AG09309 (cell line): ENCODE data around the gene MAP3K5.
A peak's percentile ranks its signal among the peaks of the same experiment; 100 is the strongest.

Source experiments
- DNase-seq: peaks from one replicate; pipeline ENCODE4 v3.0.0-alpha.2; 2010; ENCODE audit warnings: low read depth
- H3K4me3 ChIP-seq: 2 replicates; pipeline ENCODE4 v1.5.1; 2011; ENCODE audit warnings: mild to moderate bottlenecking, low read depth, low read length, moderate library complexity; ENCODE audit not compliant: control insufficient read depth
- CTCF ChIP-seq: IDR thresholded peaks from 2 replicates; pipeline ENCODE4 v1.5.1; 2011; ENCODE audit warnings: mild to moderate bottlenecking, low read depth, low read length, inconsistent platforms; ENCODE audit not compliant: insufficient read depth, control insufficient read depth; ENCODE audit errors: missing control alignments

Gene MAP3K5

GRCh38 chr6:136751991-136752390 is 40.3 kb downstream of the MAP3K5 start:
- no peak overlapping the region for H3K4me3 ChIP-seq
- no peak for TF ChIP-seq CTCF
- DNase-seq, result no peak

- peak; percentile 35 for DNase-seq
- no peak overlapping the region for H3K4me3 ChIP-seq
- no peak for TF ChIP-seq CTCF
Observed at GRCh38 chr6:136751522-136751956, 40.7 kb downstream of the MAP3K5 start.

GRCh38 chr6:136750696-136751521 is 41.4 kb downstream of the MAP3K5 start:
- no peak overlapping the region for H3K4me3 ChIP-seq
- DNase-seq, result no peak
- TF ChIP-seq CTCF, result no peak

- no peak for TF ChIP-seq CTCF
- no peak for DNase-seq
- no peak overlapping the region for H3K4me3 ChIP-seq
Observed at GRCh38 chr6:136749359-136749997, 42.8 kb downstream of the MAP3K5 start.

DNA sequence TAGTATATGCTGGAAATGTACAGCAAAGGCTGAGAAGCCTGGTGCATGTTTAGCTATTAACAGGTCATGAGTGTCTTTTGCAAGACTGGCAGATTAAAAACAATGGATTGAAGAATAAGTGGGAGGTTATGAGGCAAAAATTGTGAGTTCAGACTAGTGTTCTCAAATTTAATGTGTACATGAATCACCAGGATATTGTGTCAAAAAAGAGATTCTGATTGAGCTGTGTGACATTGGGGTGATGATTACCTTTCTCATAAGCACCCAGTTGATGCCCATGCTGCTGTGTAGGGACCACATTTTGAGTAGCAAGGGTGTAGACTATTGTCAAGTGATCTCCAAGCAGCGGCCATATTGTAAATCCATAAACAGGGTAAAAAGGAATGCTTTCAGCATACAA is 44.8 kb downstream of the MAP3K5 start:
- DNase-seq, result no peak
- TF ChIP-seq CTCF, result no peak
- no peak overlapping the region for H3K4me3 ChIP-seq

DNA sequence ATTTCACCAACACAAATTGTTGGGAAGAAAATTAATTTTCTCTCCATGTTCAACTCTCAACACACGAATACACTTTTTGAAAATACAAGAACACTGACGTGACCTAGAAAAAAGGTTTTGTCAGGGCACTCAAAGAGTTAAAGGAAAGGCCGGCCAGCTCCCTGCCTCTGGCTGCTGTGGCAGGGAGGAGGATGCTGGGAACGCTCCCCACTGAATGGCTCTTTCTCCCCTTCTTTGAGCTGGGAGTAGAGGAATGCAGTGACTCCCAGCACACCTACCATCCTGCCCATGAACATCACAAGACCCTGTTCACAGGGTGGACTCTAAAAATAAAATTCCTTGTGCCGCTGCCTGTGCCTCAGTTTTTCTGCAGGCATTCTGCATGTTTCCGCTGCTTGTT is 47.0 kb downstream of the MAP3K5 start:
- DNase-seq, result no peak
- no peak for TF ChIP-seq CTCF
- H3K4me3 ChIP-seq, result no peak overlapping the region

DNA sequence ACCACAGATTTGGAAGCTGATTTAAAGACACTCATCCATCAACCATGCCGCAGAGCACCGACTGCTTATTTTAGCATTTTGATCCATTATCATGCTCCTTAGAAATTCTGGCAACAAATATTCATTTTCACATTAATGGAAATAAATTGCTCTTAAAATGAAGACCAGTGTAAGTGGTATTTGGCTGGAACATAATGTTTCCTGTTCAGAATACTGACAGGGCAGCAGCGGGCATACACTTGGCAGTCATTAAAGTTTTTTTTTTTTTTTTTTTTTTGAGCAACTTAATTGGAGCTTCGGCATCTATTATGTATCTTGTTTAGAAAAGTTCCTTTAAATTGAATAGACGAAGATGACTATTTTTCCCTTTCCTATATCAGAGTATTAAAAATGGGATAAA is 47.4 kb downstream of the MAP3K5 start:
- DNase-seq, result no peak
- TF ChIP-seq CTCF, result no peak
- no peak overlapping the region for H3K4me3 ChIP-seq
